Testis (tissue), 3 donors: ENCODE data around the gene OR4D1. TPM values are rescaled to one million over a fixed set of nuclear protein-coding genes. Genes with fewer than 3 reads are reported as not detected.
"Not testable (repeated sequence)": the region's sequence is repeated elsewhere in the genome, so short reads cannot be mapped to it uniquely, and the experiment has no call there.

Source experiments
- DNase-seq: peaks from one replicate; pipeline ENCODE4 v3.0.0-alpha.2; 2019
- H3K27ac ChIP-seq, 2 donors: fragments of 200-600 bp; sonication (generic); one replicate each; pipeline ENCODE4 v1.5.1; 2019
- H3K27me3 ChIP-seq: fragments of 200-600 bp; sonication (generic); one replicate; pipeline ENCODE4 v1.5.1; 2019
- H3K36me3 ChIP-seq: fragments of 200-600 bp; sonication (generic); one replicate; pipeline ENCODE4 v1.5.1; 2017; ENCODE audit warnings: low read depth; ENCODE audit errors: missing control alignments
- H3K4me1 ChIP-seq: fragments of 200-600 bp; sonication (generic); one replicate; pipeline ENCODE4 v1.5.1; 2019
- H3K4me3 ChIP-seq, 2 donors: fragments of 200-600 bp; sonication (generic); one replicate each; pipeline ENCODE4 v1.5.1; 2017 to 2019
- H3K9me3 ChIP-seq: fragments of 200-600 bp; sonication (generic); one replicate; pipeline ENCODE4 v1.5.1; 2017
- POLR2A ChIP-seq: fragments of 450-650 bp; IDR thresholded peaks from one replicate; pipeline ENCODE4 v1.6.1; 2017; ENCODE audit warnings: antibody characterized with exemption, mild to moderate bottlenecking, moderate library complexity
- WGBS, 2 donors: methylation state at CpG; one replicate each; pipeline ENCODE4 v1.1.5; 2018; 5-methylcytosine and 5-hydroxymethylcytosine counted together
- intact Hi-C: fragments of 100-400 bp; cut with DNase I; formaldehyde crosslinking; loops from one replicate; pipeline ENCODE4 v1.15.1; 2023; ENCODE audit warnings: low total_unique reads
- polyA plus RNA-seq: library from polyadenylated mRNA; stranded (reverse); fragments of 350-450 nt; fragmentation: Illumina TruSeq; extraction: RNeasy Lipid Tissue Mini Kit (QIAGEN cat#74804); gene quantifications from one replicate; pipeline ENCODE4 v1.2.3, GENCODE V29; 2014; ENCODE audit warnings: low read depth, low replicate concordance; ENCODE audit not compliant: insufficient read depth
- total RNA-seq, 2 donors: library from RNA; depleted of rRNA; stranded (reverse); fragments of >200 nt; gene quantifications; one replicate each; pipeline ENCODE4 v1.2.3, GENCODE V29; 2016
- TF ChIP-seq, protein P1 (sequence below), 3 experiments: fragments of 450-650 bp in 2 of 3; fragments of 200-600 bp in 1 of 3; sonication (generic) in 1 of 3; IDR thresholded peaks; one replicate each; pipeline ENCODE4 v1.5.1; 2016 to 2019; ENCODE audit warnings: antibody characterized with exemption in 3 of 3, mild to moderate bottlenecking in 2 of 3, moderate library complexity in 1 of 3

The OR4D1 gene
- total and polyA plus RNA-seq, 3 donors from 2014 or later, result 0.06 to 0.39 (median 0.18) TPM

DNA sequence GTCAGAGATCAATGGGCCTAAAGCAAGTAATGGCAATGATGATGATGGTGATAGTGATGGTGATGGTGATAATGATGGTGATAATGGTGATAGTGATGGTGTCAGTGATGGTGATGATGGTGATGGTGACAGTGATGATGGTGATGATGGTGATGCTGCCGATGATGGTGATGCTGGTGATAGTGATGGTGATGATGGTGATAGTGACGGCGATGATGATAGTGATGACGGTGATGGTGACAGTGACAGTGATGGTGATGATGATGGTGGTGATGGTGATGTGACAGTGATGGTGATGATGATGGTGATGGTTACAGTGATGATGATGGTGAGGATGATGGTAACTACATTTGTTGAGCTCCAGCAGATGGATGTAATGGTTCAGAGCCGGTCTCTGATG lies 30.8 kb upstream of the OR4D1 start:
- DNase-seq, result no peak
- no peaks in the 10 kb centered on the region for H3K36me3 ChIP-seq
- TF ChIP-seq, protein P1, sequence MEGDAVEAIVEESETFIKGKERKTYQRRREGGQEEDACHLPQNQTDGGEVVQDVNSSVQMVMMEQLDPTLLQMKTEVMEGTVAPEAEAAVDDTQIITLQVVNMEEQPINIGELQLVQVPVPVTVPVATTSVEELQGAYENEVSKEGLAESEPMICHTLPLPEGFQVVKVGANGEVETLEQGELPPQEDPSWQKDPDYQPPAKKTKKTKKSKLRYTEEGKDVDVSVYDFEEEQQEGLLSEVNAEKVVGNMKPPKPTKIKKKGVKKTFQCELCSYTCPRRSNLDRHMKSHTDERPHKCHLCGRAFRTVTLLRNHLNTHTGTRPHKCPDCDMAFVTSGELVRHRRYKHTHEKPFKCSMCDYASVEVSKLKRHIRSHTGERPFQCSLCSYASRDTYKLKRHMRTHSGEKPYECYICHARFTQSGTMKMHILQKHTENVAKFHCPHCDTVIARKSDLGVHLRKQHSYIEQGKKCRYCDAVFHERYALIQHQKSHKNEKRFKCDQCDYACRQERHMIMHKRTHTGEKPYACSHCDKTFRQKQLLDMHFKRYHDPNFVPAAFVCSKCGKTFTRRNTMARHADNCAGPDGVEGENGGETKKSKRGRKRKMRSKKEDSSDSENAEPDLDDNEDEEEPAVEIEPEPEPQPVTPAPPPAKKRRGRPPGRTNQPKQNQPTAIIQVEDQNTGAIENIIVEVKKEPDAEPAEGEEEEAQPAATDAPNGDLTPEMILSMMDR (IDR thresholded peaks at IDR 0.05), result no peak
- TF ChIP-seq POLR2A, result no peak
- H3K27ac ChIP-seq, result no peak overlapping the region
- intact Hi-C loops, result loop anchor here (10.0 kb wide), 1 partner anchor 263 kb away; the partner anchor contains the start of gene MRPS23
- no peak overlapping the region for H3K4me3 ChIP-seq
- H3K4me1 ChIP-seq, result no peaks in the 10 kb centered on the region
- no peaks in the 10 kb centered on the region for H3K9me3 ChIP-seq
- 81 to 92% methylated on average over 5 of the region's 5 CpGs for WGBS, 2 donors
- no peaks in the 10 kb centered on the region for H3K27me3 ChIP-seq

DNA sequence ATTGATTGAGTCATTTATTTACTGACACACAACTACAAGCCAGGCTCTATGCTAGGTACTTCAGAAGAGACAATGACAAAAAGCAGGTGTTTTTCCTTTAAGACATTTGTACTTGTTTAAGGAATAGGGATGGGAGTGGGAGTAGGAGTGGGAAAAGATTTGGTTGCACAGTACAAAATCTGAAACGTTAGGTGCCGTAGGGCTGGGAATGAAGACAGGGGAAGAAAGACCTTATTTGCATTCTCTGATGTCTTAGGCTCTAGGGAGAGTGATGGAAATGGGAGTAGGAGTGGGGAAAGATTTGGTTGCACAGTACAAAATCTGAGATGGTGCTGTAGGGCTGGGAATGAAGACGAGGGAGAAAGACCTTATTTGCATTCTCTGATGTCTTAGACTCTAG lies 28.7 kb upstream of the OR4D1 start:
- Histone ChIP-seq H3K36me3 (no peaks in the 10 kb centered on the region), H3K27me3 (no peaks in the 10 kb centered on the region), H3K9me3 (no peaks in the 10 kb centered on the region), H3K4me1 (no peaks in the 10 kb centered on the region), H3K27ac (no peak overlapping the region), H3K4me3 (no peak overlapping the region)
- WGBS, 2 donors, result 56 to 61% methylated on average over 3 of the region's 3 CpGs
- no peak for TF ChIP-seq POLR2A
- TF ChIP-seq, protein P1 (IDR thresholded peaks at IDR 0.05), result no peak
- DNase-seq, result no peak
- intact Hi-C loops, result loop anchor here (10.0 kb wide), 1 partner anchor 265 kb away; the partner anchor contains the start of gene MRPS23

DNA sequence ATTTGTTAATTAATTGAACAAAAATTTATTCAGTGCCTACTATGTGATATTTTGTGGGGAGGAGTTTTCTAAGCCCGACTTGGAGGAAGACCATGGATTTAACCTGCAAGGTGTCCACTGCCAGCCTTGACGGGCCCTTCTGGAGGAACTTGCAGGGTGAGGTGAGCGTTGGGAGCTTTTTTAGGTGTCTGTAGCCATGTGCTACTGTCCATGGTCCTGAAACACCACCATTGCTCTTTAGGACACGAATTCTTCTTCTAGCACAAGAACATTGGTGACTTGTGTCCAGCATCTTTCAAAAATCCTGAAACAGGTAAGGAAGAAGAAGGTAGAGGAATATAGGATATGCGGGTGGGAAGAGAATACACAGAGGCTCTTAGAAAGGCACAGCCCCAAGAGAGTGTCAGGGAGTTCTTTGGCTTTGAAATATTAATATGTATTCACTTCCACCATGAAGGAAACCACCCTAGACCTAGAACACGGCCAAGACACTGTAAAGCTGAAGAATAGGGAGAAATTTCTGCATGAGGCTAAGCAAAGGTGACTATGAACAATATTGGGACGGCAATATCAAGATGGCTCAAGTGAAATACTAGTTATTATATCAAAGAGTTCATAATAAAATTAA lies 27.9 kb upstream of the OR4D1 start:
- intact Hi-C loops, result no loop called here
- TF ChIP-seq, protein P1 (IDR thresholded peaks at IDR 0.05), result no peak
- no peak for TF ChIP-seq POLR2A
- H3K9me3 ChIP-seq, result no peaks in the 10 kb centered on the region
- H3K27ac ChIP-seq, result no peak overlapping the region
- H3K36me3 ChIP-seq, result no peaks in the 10 kb centered on the region
- H3K4me3 ChIP-seq, result no peak overlapping the region
- no peaks in the 10 kb centered on the region for H3K27me3 ChIP-seq
- WGBS, 2 donors, result 17 to 28% methylated on average over 7 of the region's 7 CpGs
- H3K4me1 ChIP-seq, result no peaks in the 10 kb centered on the region
- peak; percentile 77 for DNase-seq

DNA sequence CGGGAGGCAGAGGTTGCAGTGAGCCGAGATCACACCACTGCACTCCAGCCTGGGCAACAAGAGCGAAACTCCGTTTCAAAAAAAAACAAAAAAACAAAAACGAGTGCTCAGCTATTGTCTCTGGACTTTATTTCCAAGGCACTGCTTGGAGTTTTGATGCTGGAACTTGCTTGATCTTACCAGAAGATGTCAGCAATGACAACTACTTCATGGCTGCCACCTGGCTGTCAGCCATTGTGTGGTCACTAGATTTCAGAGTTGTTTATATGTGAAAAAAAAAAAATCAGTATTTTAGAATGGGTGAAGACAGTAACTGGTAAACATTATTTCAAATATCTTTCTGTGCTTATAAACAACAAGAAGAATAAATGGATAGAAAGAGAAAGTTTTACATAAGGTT lies 26.3 kb upstream of the OR4D1 start:
- H3K9me3 ChIP-seq, result no peaks in the 10 kb centered on the region
- no peak overlapping the region for H3K4me3 ChIP-seq
- 53 to 66% methylated on average over 5 of the region's 5 CpGs for WGBS, 2 donors
- no peaks in the 10 kb centered on the region for H3K27me3 ChIP-seq
- DNase-seq, result no peak
- no peak overlapping the region for H3K27ac ChIP-seq
- intact Hi-C loops, result no loop called here
- H3K36me3 ChIP-seq, result no peaks in the 10 kb centered on the region
- no peaks in the 10 kb centered on the region for H3K4me1 ChIP-seq
- TF ChIP-seq POLR2A, result no peak
- TF ChIP-seq, protein P1 (IDR thresholded peaks at IDR 0.05), result no peak

DNA sequence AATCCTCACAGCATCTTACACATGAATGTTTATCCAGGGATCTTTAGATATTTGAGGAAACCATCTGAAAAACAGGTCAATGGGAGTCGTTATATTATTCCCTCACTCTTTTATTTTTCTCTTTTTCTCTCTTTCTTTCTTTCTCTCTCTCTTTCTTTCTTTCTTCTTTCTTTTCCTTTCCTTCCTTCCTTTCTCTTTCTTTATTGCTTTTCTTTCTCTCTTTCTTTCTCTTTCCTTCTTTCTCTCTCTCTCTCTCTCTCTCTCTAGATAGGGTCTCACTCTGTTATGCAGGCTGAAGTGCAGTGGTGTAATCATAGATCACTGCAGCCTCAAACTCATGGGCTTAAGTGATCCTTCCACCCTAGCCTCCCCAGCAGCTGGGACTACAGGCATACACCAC lies 20.3 kb upstream of the OR4D1 start:
- no peaks in the 10 kb centered on the region for H3K4me1 ChIP-seq
- intact Hi-C loops, result no loop called here
- no peaks in the 10 kb centered on the region for H3K36me3 ChIP-seq
- H3K9me3 ChIP-seq, result no peaks in the 10 kb centered on the region
- TF ChIP-seq, protein P1 (IDR thresholded peaks at IDR 0.05), result no peak
- TF ChIP-seq POLR2A, result no peak
- WGBS, 2 donors, result 52 to 69% methylated on average over 1 of the region's 1 CpG
- no peaks in the 10 kb centered on the region for H3K27me3 ChIP-seq
- H3K27ac ChIP-seq, result no peak overlapping the region
- no peak for DNase-seq
- H3K4me3 ChIP-seq, result no peak overlapping the region

DNA sequence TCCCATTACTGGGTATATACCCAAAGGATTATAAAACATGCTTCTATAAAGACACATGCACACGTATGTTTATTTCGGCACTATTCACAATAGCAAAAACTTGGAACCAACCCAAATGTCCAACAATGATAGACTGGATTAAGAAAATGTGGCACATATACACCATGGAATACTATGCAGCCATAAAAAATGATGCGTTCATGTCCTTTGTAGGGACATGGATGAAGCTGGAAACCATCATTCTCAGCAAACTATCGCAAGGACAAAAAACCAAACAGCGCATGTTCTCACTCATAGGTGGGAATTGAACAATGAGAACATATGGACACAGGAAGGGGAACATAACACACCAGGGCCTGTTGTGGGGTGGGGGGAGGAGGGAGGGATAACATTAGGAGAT lies 15.5 kb upstream of the OR4D1 start:
- H3K4me3 ChIP-seq, H3K27ac ChIP-seq, DNase-seq, H3K27me3 ChIP-seq, H3K9me3 ChIP-seq, H3K36me3 ChIP-seq, H3K4me1 ChIP-seq, intact Hi-C loops: not testable (repeated sequence)
- WGBS, 2 donors, result 93 to 98% methylated on average over 5 of the region's 5 CpGs
